SJCRH30 (cell line): ENCODE measurements around the gene PSPC1. TPM values are rescaled to one million over a fixed set of nuclear protein-coding genes. Genes with fewer than 3 reads are reported as not detected.
A peak's percentile ranks its signal among the peaks of the same experiment; 100 is the strongest.
"Not testable (repeated sequence)": the region's sequence is repeated elsewhere in the genome, so short reads cannot be mapped to it uniquely, and the experiment has no call there.

Experiments
- DNase-seq, 2 experiments: peaks; one replicate each; pipeline ENCODE4 v3.0.0-alpha.2; 2015 to 2020
- H3K27ac ChIP-seq: fragments of 250-450 bp; sonication (Bioruptor Pico); 2 replicates; pipeline ENCODE4 v1.5.1; 2020; ENCODE audit warnings: mild to moderate bottlenecking, moderate library complexity
- H3K27me3 ChIP-seq: fragments of 250-450 bp; sonication (Bioruptor Pico); 2 replicates; pipeline ENCODE4 v1.5.1; 2020; ENCODE audit warnings: mild to moderate bottlenecking, moderate library complexity
- H3K36me3 ChIP-seq: fragments of 250-450 bp; sonication (Bioruptor Pico); 2 replicates; pipeline ENCODE4 v1.5.1; 2020; ENCODE audit warnings: mild to moderate bottlenecking, moderate library complexity
- H3K4me1 ChIP-seq: fragments of 250-450 bp; sonication (Bioruptor Pico); 2 replicates; pipeline ENCODE4 v1.5.1; 2020; ENCODE audit warnings: mild to moderate bottlenecking, moderate library complexity
- H3K4me3 ChIP-seq: fragments of 250-450 bp; sonication (Bioruptor Pico); 2 replicates; pipeline ENCODE4 v1.5.1; 2020; ENCODE audit warnings: mild to moderate bottlenecking, moderate library complexity
- H3K9me3 ChIP-seq: fragments of 250-450 bp; sonication (Bioruptor Pico); replicated peaks from 2 replicates; pipeline ENCODE4 v1.5.1; 2020; ENCODE audit warnings: mild to moderate bottlenecking, moderate library complexity
- total RNA-seq: library from RNA; depleted of rRNA; stranded (reverse); fragments of >200 nt; shearing (Covaris generic); gene quantifications from 2 replicates; pipeline ENCODE4 v1.2.3, GENCODE V29; 2014

PSPC1 gene
- total RNA-seq, 1 experiment from 2014 or later = 85.2 TPM

DNA sequence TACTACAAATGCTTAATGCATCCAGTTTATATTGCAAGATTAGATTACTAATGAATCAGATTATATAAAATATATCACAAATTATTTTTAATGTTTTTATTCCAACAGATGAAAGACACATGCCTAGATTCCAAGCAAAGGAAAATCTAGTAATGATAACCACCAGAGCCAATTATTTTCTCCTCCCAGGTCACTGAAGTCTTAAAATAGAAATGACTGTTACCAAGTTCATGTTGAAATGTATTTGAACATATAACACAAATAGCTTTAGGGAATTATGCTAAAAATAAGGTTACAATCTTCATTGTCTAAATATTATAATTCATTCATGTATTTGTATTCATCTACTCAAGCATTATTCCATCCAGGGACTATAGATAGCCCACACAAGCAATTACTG lies 73.0 kb downstream of the PSPC1 start:
- not testable (repeated sequence) for H3K4me3 ChIP-seq, H3K27me3 ChIP-seq, H3K9me3 ChIP-seq, DNase-seq, H3K27ac ChIP-seq, H3K4me1 ChIP-seq
- peaks cover 30% of the 10 kb centered on the region for H3K36me3 ChIP-seq

DNA sequence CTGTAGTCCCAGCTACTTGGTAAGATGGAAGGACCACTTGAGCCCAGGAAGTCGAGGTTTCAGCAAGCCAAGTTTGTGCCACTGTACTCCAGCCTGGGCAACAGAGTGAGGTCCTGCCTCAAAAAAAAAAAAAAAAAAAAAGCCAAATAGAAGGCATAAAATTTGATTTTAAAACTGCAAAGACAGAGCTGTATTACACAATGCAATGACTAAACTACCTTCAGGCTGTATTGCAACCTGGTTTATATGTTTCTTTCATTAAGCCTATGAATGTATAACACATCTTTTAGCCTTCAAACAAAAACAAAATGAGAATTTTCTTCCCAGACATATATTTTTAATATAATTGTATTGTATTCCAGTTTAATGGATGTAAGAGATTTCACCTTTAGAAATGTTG lies 73.7 kb downstream of the PSPC1 start:
- H3K36me3 ChIP-seq = peaks cover 27% of the 10 kb centered on the region
- not testable (repeated sequence) for DNase-seq, H3K9me3 ChIP-seq, H3K4me3 ChIP-seq, H3K27me3 ChIP-seq, H3K4me1 ChIP-seq, H3K27ac ChIP-seq

DNA sequence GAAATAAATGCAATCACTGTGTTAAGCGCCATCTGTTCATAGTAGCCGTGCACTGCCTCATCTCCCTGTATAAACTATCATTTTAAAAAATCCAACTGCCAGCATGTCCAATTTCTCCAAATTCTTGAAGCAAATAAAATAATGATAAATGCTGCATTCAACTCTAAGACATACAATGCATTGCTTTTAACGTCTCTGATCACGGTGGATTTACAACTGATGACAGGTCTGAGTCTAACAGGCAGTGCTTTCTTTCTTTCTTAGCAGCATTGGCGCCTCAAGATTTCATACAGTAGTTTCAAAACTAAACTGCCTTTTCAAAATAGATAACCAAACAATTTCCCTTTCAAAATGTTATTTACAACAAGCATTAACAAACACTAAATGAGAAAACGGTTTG lies 78.5 kb downstream of the PSPC1 start:
- H3K27ac ChIP-seq, H3K9me3 ChIP-seq, H3K27me3 ChIP-seq, DNase-seq, H3K4me3 ChIP-seq, H3K4me1 ChIP-seq: not testable (repeated sequence)
- peaks cover 31% of the 10 kb centered on the region for H3K36me3 ChIP-seq

DNA sequence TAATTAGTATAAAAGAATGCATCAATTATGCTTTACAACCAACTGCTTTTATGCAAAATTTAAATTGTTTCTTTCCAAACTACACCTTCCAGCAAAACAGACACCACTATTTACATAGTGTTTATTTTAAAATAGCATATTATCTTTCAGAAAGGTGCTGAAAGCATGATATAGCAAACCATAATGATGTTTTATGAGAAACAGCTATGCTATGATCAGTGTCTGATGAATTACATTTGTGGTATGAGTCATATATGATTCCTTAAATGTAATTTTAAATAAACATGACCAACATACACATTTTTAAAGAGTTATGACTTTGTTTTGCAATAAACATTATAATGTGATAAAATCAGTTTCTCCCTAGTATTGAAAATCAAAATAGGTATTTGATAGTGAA lies 81.1 kb downstream of the PSPC1 start:
- H3K27me3 ChIP-seq, H3K9me3 ChIP-seq, H3K4me3 ChIP-seq, H3K27ac ChIP-seq, DNase-seq, H3K4me1 ChIP-seq: not testable (repeated sequence)
- H3K36me3 ChIP-seq = peaks cover 36% of the 10 kb centered on the region

DNA sequence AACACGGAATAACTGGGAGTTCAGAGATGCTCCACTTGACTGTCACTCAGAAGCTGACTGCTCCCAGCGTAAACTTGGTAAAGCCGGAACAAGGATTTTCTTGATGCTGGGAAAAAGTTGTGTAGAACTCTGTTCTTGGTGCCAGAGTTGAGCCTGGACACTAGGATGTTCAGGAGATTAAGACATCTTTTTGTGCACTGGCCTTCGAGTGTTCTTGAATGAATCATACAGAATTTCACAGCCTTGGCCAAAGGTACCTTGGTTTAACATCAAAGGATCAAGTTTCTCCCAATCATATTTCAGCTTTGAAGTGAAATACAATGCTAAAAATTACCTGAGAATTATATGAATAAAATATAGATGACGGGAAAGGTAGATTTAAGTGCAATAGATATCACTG lies 81.8 kb downstream of the PSPC1 start:
- H3K4me3 ChIP-seq, H3K4me1 ChIP-seq, H3K9me3 ChIP-seq, DNase-seq, H3K27me3 ChIP-seq, H3K27ac ChIP-seq: not testable (repeated sequence)
- H3K36me3 ChIP-seq = peaks cover 38% of the 10 kb centered on the region

DNA sequence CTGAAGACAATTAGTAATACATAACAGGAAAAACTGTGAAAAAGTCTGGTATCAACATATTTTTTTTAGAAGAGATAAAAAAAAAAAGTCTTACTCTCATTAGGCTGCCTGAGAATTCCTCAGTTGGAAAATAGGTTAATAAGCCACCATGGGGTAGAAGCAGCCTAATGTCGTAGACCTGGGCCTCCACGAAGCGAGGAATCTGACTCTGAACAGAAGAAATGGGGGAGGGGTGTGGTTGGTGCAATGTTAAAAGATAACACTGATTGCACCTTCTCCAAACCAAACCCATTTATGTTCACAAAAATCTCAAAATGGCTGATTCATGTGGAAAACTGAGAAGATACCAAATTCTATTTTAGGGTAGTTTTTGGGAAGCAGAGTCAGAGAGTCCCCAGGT lies 86.9 kb downstream of the PSPC1 start:
- H3K27me3 ChIP-seq = no peaks in the 10 kb centered on the region
- H3K27ac ChIP-seq = no peak overlapping the region
- H3K9me3 ChIP-seq = no peaks in the 10 kb centered on the region
- H3K4me3 ChIP-seq = no peak overlapping the region
- peaks cover 34% of the 10 kb centered on the region for H3K36me3 ChIP-seq
- DNase-seq = no peak
- no peaks in the 10 kb centered on the region; the same call in 1 of the 2 replicates for H3K4me1 ChIP-seq

DNA sequence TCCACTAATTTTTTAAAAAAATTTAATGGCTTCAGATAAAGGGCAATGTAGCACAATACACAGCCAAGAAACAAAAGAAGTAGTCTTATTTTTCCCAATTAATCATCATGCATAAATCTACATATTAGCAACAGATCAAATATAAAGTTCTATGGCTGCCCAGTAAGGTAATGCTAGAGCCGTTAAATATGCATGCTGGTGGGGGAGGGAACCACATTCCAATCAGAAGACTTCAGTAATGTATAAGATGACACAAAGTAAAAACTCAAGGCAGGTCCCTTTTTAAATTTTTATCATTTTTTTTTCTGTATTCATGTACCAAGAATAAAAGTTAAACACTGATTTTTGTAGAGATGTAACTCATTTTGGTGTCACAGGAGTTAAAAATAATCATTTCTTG lies 87.3 kb downstream of the PSPC1 start:
- no peaks in the 10 kb centered on the region for H3K27me3 ChIP-seq
- H3K4me3 ChIP-seq = no peak overlapping the region
- no peak overlapping the region for H3K27ac ChIP-seq
- no peak for DNase-seq
- H3K9me3 ChIP-seq = no peaks in the 10 kb centered on the region
- H3K36me3 ChIP-seq = peaks cover 31% of the 10 kb centered on the region
- no peaks in the 10 kb centered on the region; the same call in 1 of the 2 replicates for H3K4me1 ChIP-seq

DNA sequence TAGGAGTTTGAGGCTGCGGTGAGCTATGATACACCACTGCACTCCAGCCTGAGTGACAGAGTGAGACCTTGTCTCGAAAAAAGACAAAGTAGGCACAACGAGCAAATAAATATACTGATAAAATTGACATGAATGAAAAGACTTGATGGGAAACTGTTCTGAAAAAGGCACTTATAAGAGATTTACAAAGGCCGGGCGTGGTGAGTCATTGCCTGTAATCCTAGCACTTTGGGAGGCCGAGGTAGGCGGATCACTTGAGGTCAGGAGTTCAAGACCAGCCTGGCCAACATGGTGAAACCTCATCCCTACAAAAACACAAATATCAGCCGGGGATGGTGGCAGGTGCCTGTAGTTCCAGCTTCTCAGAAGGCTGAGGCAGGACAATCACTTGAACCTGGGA lies 91.3 kb downstream of the PSPC1 start:
- not testable (repeated sequence) for H3K27me3 ChIP-seq, H3K4me1 ChIP-seq, H3K36me3 ChIP-seq, H3K9me3 ChIP-seq, H3K4me3 ChIP-seq, H3K27ac ChIP-seq
- peak in 1 of 2 experiments; percentile 11 for DNase-seq

DNA sequence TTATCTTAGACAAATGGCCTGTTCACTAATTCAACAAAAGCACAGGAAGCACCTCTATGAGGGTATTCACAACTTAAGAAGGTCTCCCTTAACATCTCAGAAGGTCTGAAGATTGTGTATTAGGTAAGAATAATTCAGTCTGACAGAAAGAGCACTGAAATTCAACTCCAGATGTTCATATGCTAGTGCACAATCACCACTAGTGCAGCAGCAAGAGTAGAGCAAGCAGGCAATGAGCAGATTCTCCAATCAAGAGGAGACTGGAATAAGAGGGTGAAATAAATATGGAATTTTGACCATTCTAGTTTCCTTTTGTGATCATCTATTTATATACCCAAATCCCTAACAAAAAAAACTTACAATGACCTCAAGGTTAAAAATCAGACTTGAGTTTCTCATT lies 97.3 kb downstream of the PSPC1 start:
- no peak overlapping the region for H3K27ac ChIP-seq
- no peak overlapping the region for H3K4me3 ChIP-seq
- H3K36me3 ChIP-seq = no peaks in the 10 kb centered on the region
- H3K27me3 ChIP-seq = no peaks in the 10 kb centered on the region
- peaks cover 18% of the 10 kb centered on the region for H3K4me1 ChIP-seq
- no peak for DNase-seq
- no peaks in the 10 kb centered on the region for H3K9me3 ChIP-seq

DNA sequence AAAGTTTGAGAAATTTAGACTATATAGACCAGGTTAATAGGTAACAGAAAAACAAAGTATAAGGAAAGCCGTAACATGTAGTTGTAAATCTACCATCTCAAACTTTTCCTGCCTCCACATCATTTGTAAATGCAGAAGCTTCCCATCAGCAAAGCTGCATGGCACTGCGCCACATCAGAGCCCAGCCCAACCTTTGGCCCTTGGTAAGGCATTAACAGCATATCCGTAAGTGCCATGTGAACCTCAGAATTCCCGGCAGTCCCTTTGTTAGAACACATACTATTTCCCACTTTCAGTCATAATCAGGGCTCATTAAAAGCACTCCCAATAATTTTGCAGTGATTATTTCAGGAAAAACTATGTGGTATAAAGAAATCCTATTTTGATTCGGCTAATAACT lies 97.7 kb downstream of the PSPC1 start:
- Histone ChIP-seq H3K4me1 (peaks cover 18% of the 10 kb centered on the region), H3K4me3 (no peak overlapping the region), H3K36me3 (no peaks in the 10 kb centered on the region), H3K9me3 (no peaks in the 10 kb centered on the region), H3K27ac (no peak overlapping the region), H3K27me3 (no peaks in the 10 kb centered on the region)
- no peak for DNase-seq

DNA sequence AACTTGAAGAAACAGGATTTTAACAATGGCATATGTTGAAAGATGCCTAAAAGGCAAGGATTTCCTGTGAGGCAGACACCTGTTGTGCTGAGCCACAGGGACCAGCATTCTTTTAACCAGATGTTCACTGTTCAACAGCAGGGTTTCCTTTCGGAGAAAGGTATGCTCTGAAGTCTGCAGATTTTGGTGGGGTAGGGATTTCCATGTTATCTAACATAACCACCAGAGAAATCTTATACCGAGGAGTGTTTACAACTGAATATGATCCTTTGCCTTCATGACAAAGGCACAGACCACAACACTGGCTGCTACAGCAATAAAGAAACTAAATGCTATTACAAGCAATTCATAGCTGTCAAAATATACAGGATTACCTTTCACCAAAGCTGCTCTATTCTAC lies 101.2 kb downstream of the PSPC1 start:
- H3K27me3 ChIP-seq = no peaks in the 10 kb centered on the region
- H3K36me3 ChIP-seq = peaks cover 16% of the 10 kb centered on the region; the same call in 1 of the 2 replicates
- peak; percentile 56 to 79 for DNase-seq
- H3K4me1 ChIP-seq = peaks cover 18% of the 10 kb centered on the region
- no peak overlapping the region for H3K4me3 ChIP-seq
- H3K27ac ChIP-seq = no peak overlapping the region
- H3K9me3 ChIP-seq = no peaks in the 10 kb centered on the region

DNA sequence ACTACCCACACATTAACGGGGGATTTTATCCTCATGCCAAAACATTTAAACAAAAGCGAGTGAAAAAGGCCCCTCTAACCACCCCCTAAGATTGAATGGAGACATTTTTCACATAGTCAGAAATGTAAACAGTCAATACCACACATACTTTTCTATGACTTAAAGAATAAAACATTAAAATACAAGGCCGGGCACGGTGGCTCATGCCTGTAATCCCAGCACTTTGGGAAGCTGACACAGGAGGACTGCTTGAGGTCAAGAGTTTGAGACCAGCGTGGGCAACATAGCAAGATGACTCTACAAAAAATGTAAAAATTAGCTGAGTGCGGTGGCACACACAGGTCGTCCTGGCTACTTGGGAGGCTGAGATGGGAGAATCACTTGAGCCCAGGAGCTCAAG lies 102.0 kb downstream of the PSPC1 start:
- Histone ChIP-seq H3K9me3 (no peaks in the 10 kb centered on the region), H3K4me1 (peaks cover 18% of the 10 kb centered on the region), H3K4me3 (no peak overlapping the region), H3K27me3 (no peaks in the 10 kb centered on the region), H3K36me3 (peaks cover 20% of the 10 kb centered on the region; the same call in 1 of the 2 replicates), H3K27ac (no peak overlapping the region)
- DNase-seq = no peak

DNA sequence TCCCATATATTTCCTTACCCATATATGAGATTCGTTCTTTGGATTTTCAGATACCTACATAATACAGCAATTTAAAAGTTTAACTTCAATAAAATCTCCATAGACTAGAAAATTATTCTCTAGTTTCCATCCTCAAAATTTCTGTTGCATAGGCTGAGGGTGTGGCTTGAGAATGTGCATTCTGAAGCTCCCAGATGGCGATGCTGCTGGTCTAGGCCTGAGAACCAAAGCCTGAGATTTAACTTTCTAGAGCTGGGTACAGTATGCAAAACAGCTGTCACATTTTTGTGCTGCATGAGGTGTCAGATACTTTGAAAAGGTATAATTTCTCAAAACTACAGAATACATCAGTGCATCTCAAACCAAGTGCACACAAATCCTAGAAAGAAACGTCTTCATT lies 106.6 kb downstream of the PSPC1 start:
- no peaks in the 10 kb centered on the region for H3K9me3 ChIP-seq
- DNase-seq = no peak
- H3K4me3 ChIP-seq = no peak overlapping the region
- H3K36me3 ChIP-seq = peaks cover 58% of the 10 kb centered on the region
- no peaks in the 10 kb centered on the region for H3K27me3 ChIP-seq
- H3K27ac ChIP-seq = no peak overlapping the region
- H3K4me1 ChIP-seq = peaks cover 7% of the 10 kb centered on the region; the same call in 1 of the 2 replicates

DNA sequence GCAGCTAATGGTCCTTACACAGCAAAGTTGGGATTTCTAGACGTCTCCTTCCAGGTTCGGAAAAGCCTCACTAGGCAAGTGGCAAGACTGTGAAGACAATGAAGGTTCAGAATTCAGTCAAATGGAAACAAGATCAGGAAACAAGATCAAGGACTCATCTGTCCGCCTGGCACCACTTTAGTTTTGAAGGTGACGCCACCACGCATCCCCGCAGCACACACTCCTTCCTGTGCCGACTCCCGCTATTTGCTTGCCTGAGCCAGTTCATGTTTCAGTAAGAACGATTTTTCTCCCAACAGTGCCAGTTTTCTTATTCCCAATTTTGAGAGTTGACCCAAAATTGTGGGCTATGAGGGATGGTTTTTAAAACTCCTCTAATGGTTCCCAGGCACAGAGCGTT lies 107.8 kb downstream of the PSPC1 start:
- H3K27ac ChIP-seq = no peak overlapping the region
- H3K4me3 ChIP-seq = no peak overlapping the region
- DNase-seq = no peak
- no peaks in the 10 kb centered on the region for H3K4me1 ChIP-seq
- H3K9me3 ChIP-seq = no peaks in the 10 kb centered on the region
- no peaks in the 10 kb centered on the region for H3K27me3 ChIP-seq
- peaks cover 70% of the 10 kb centered on the region for H3K36me3 ChIP-seq

DNA sequence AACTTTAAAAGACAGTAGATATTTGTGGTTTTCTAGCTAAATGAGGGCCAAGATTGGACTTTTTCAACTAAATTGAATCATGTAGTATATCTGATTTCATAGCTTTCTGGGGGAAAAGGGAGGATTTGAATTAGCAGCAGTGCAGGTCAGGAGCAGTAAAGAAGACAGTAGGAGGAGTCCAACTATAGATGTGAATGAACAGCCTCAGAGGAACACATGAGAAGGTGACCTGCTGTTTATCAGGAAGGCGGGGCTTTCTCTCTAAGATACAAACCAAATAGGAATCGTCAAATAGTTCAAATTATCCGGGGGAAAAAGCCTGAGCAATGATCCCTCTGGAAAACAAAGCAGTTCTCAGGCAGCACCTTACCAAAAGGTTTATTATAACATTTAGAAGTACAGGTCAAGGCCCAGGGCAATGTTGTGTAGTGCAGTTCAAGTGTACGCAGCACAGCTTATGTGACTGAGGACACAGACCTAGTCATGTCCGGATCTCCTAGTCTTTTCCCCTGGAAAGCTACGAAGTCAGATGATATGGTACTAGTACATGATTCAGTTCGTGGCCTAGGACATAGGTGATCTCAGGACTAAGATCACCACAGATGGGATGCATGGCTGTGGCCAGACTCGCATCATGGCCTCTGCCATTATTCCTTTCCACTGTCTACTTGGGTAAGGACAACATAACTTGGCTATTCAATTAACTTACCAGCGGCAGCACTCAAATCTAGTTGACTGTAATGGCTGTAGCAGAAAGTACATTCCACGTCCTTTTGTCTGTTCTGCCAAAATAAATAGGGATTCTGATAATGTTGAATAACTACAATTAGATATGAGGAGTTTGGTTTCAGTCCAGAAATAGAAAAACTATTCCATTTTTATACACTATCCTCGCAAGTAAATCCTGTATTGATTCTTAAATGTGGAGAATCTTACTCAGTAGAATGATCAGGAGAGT lies 109.0 kb downstream of the PSPC1 start:
- DNase-seq = no peak
- no peak overlapping the region for H3K27ac ChIP-seq
- peaks cover 78% of the 10 kb centered on the region for H3K36me3 ChIP-seq
- no peaks in the 10 kb centered on the region for H3K9me3 ChIP-seq
- H3K27me3 ChIP-seq = no peaks in the 10 kb centered on the region
- H3K4me1 ChIP-seq = no peaks in the 10 kb centered on the region
- H3K4me3 ChIP-seq = no peak overlapping the region

DNA sequence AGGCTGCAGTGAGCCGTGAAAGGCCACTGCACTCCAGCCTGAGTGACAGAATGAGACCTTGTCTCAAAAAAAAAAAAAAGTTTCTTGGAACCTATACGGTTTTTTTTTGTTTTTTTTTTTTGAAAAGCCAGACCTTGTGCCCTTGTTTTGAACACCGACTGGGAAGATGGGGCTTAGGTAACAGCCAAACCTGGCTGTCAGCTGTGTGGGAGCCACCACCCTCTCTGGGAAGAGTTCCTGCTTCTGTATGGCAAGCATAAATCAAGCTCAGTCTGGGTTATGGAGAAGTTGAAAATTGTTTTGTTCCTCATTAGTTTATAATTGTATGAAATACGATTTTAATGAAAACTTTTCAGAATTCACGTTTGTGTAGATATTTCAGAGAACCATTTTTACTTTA lies 109.8 kb downstream of the PSPC1 start:
- H3K4me1 ChIP-seq = no peaks in the 10 kb centered on the region
- no peaks in the 10 kb centered on the region for H3K27me3 ChIP-seq
- DNase-seq = no peak
- H3K36me3 ChIP-seq = peaks cover 79% of the 10 kb centered on the region
- no peak overlapping the region for H3K27ac ChIP-seq
- no peak overlapping the region for H3K4me3 ChIP-seq
- no peaks in the 10 kb centered on the region for H3K9me3 ChIP-seq
